Esophagus squamous epithelium (tissue), 4 donors: ENCODE results near the gene SRSF7.

Source experiments
- POLR2A ChIP-seq, 4 donors: fragments of 450-650 bp; IDR thresholded peaks; one replicate each; pipeline ENCODE4 v1.6.1; 2017; ENCODE audit warnings: antibody characterized with exemption in 4 of 4, mild to moderate bottlenecking in 4 of 4, moderate library complexity in 3 of 4
- TF ChIP-seq, protein P1 (sequence below), 6 experiments: fragments of 450-650 bp in 4 of 6; fragments of 200-600 bp in 2 of 6; sonication (generic) in 2 of 6; IDR thresholded peaks; one replicate each; pipeline ENCODE4 v1.5.1; 2016 to 2019; ENCODE audit warnings: antibody characterized with exemption in 6 of 6, mild to moderate bottlenecking in 4 of 6, moderate library complexity in 4 of 6

DNA sequence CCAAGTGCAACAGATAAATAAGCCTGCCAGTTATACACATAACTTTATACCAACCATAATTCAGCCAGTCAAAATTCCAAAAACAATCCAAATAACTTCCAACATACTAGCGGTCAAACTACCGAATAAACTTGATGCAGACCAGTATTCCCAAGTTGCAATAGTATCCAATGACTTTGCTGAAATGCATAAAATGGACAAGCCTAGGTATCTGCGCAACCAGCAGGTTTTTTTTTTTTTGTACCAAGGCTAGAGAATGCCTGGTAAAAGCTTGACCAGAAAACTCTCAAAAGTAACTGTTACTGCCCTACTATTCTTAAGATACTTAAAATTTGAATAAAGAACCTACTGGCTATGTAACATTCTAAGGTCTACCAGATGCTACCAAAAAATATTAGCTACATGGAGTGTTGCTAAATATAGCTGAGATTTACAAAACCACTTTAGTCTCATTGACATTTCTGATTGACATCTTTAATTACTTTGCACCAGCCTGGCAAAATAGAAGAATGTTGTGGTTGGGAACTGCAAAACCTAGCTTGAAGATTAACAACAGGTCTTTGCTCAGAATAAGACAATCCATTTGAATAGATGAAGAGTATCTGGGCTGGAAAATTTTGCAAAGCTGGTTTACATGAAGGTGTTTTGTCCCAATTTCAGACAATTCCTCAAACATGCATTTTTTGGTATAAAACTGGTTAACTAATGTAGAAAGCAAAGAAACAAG is 7.3 kb downstream of the SRSF7 start:
- TF ChIP-seq, protein P1, sequence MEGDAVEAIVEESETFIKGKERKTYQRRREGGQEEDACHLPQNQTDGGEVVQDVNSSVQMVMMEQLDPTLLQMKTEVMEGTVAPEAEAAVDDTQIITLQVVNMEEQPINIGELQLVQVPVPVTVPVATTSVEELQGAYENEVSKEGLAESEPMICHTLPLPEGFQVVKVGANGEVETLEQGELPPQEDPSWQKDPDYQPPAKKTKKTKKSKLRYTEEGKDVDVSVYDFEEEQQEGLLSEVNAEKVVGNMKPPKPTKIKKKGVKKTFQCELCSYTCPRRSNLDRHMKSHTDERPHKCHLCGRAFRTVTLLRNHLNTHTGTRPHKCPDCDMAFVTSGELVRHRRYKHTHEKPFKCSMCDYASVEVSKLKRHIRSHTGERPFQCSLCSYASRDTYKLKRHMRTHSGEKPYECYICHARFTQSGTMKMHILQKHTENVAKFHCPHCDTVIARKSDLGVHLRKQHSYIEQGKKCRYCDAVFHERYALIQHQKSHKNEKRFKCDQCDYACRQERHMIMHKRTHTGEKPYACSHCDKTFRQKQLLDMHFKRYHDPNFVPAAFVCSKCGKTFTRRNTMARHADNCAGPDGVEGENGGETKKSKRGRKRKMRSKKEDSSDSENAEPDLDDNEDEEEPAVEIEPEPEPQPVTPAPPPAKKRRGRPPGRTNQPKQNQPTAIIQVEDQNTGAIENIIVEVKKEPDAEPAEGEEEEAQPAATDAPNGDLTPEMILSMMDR (IDR thresholded peaks at IDR 0.05): no peak
- no peak for TF ChIP-seq POLR2A (IDR thresholded peaks at IDR 0.05)
